Hepatocyte (in vitro differentiated cells): ENCODE data around the gene HHATL.

ENCODE experiments used
- CTCF ChIP-seq: fragments of 200-600 bp; sonication (generic); IDR thresholded peaks from 2 replicates; pipeline ENCODE4 v1.5.1; 2016; ENCODE audit warnings: antibody characterized with exemption, mild to moderate bottlenecking; ENCODE audit not compliant: poor library complexity
- EZH2 ChIP-seq: fragments of 200-600 bp; sonication (generic); IDR thresholded peaks from 2 replicates; pipeline ENCODE4 v1.6.1; 2016; ENCODE audit warnings: antibody characterized with exemption, mild to moderate bottlenecking, borderline replicate concordance
- EZH2phosphoT487 ChIP-seq: fragments of 200-600 bp; sonication (generic); IDR thresholded peaks from one replicate; pipeline ENCODE4 v1.6.1; 2018; ENCODE audit warnings: antibody characterized with exemption, mild to moderate bottlenecking, low read depth, moderate library complexity; ENCODE audit not compliant: unreplicated experiment, severe bottlenecking

GRCh38 chr3:42712688-42713372, 10.2 kb upstream of the HHATL start:
- TF ChIP-seq CTCF, result no peak
- no peak for TF ChIP-seq EZH2phosphoT487
- TF ChIP-seq EZH2, result no peak
